Neural progenitor cell (in vitro differentiated cells): Measurements from ENCODE around the gene IFI27L1. TPM values are rescaled to one million over a fixed set of nuclear protein-coding genes. Genes with fewer than 3 reads are reported as not detected.

Source experiments
- DNase-seq: peaks from one replicate; pipeline ENCODE4 v3.0.0-alpha.2; 2016; ENCODE audit warnings: low spot score
- H2AFZ ChIP-seq: fragments of 200-600 bp; sonication (generic); replicated peaks from 2 replicates; pipeline ENCODE4 v1.6.1; 2016; ENCODE audit warnings: antibody characterized with exemption
- H3F3A ChIP-seq: fragments of 200-600 bp; sonication (generic); 2 replicates; pipeline ENCODE4 v1.6.1; 2016; ENCODE audit warnings: antibody characterized with exemption, low read depth
- H3K27ac ChIP-seq: fragments of 200-600 bp; sonication (generic); 2 replicates; pipeline ENCODE4 v1.5.1; 2016; ENCODE audit warnings: mild to moderate bottlenecking
- H3K27me3 ChIP-seq: fragments of 200-600 bp; sonication (generic); 2 replicates; pipeline ENCODE4 v1.6.1; 2016; ENCODE audit warnings: mild to moderate bottlenecking, moderate library complexity
- H3K36me3 ChIP-seq: fragments of 200-600 bp; sonication (generic); 2 replicates; pipeline ENCODE4 v1.5.1; 2016
- H3K4me1 ChIP-seq: fragments of 200-600 bp; sonication (generic); 2 replicates; pipeline ENCODE4 v1.6.1; 2016; ENCODE audit warnings: mixed run types
- H3K4me2 ChIP-seq: fragments of 200-600 bp; sonication (generic); 2 replicates; pipeline ENCODE4 v1.6.1; 2016
- H3K4me3 ChIP-seq: fragments of 200-600 bp; sonication (generic); 2 replicates; pipeline ENCODE4 v1.5.1; 2016
- H3K79me2 ChIP-seq: fragments of 200-600 bp; sonication (generic); 2 replicates; pipeline ENCODE4 v1.6.1; 2016; ENCODE audit warnings: low read depth
- H3K9ac ChIP-seq: fragments of 200-600 bp; sonication (generic); 2 replicates; pipeline ENCODE4 v1.6.1; 2016
- H3K9me3 ChIP-seq: fragments of 200-600 bp; sonication (generic); 2 replicates; pipeline ENCODE4 v1.5.1; 2016; ENCODE audit warnings: low read depth
- H4K20me1 ChIP-seq: fragments of 200-600 bp; sonication (generic); 2 replicates; pipeline ENCODE4 v1.6.1; 2016; ENCODE audit warnings: low read depth
- H3K27ac Mint-ChIP-seq: 3 replicates; pipeline ENCODE4 v1.8.0; 2021; ENCODE audit warnings: mixed read lengths
- H3K27me3 Mint-ChIP-seq: 2 replicates; pipeline ENCODE4 v1.8.0; 2022; ENCODE audit warnings: low read depth, mild to moderate bottlenecking, inconsistent platforms, moderate library complexity, mixed read lengths; ENCODE audit not compliant: insufficient read depth
- H3K36me3 Mint-ChIP-seq: 3 replicates; pipeline ENCODE4 v1.8.0; 2021; ENCODE audit warnings: mixed read lengths
- H3K4me1 Mint-ChIP-seq: 3 replicates; pipeline ENCODE4 v1.8.0; 2021; ENCODE audit warnings: mixed read lengths
- H3K4me3 Mint-ChIP-seq: 3 replicates; pipeline ENCODE4 v1.8.0; 2021; ENCODE audit warnings: mild to moderate bottlenecking, moderate library complexity, mixed read lengths
- H3K9me3 Mint-ChIP-seq: 3 replicates; pipeline ENCODE4 v1.8.0; 2020; ENCODE audit warnings: mixed read lengths
- EZH2 ChIP-seq: fragments of 200-600 bp; sonication (generic); IDR thresholded peaks from 2 replicates; pipeline ENCODE4 v1.6.1; 2017; ENCODE audit warnings: antibody characterized with exemption, mild to moderate bottlenecking, moderate library complexity
- EZH2phosphoT487 ChIP-seq: fragments of 200-600 bp; sonication (generic); IDR thresholded peaks from 2 replicates; pipeline ENCODE4 v1.6.1; 2017; ENCODE audit warnings: antibody characterized with exemption
- total RNA-seq: library from RNA; depleted of rRNA; stranded (reverse); fragments of >200 nt; gene quantifications from 2 replicates; pipeline ENCODE4 v1.2.3, GENCODE V29; 2015; ENCODE audit warnings: low replicate concordance
- TF ChIP-seq, protein P1 (sequence below): fragments of 200-600 bp; sonication (generic); IDR thresholded peaks from 2 replicates; pipeline ENCODE4 v1.5.1; 2017; ENCODE audit warnings: antibody characterized with exemption, mild to moderate bottlenecking

IFI27L1 gene
- total RNA-seq, 1 donor from 2014 or later: 10.8 TPM

DNA sequence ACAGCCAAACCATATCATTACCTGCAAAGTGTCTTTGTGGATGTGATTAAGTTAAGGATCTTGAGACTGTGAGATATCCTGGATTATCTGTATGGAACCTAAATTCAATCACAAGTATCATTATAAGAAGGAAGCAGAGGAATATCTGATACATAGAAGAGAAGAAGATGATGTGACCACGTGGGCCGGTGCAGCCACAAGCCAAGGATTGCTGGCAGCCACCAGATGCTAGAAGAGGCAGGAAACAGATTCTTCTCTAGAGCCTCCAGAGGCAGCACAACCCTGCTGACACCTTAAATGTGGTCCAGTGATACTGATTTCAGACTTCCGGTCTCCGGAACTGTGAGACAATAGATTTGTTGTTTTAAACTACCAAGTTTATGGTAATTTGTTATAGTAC is 54.4 kb downstream of the IFI27L1 start:
- Histone ChIP-seq H3K9ac (no peak overlapping the region), H3K9me3 (peaks cover 6% of the 10 kb centered on the region), H3F3A (peaks cover under 1% of the 10 kb centered on the region), H3K27me3 (no peaks in the 10 kb centered on the region), H3K4me1 (peaks cover 6% of the 10 kb centered on the region), H3K4me2 (no peak overlapping the region), H3K36me3 (no peaks in the 10 kb centered on the region), H3K27ac (no peak overlapping the region), H3K4me3 (no peak overlapping the region), H4K20me1 (no peaks in the 10 kb centered on the region), H2AFZ (no peak overlapping the region), H3K79me2 (no peaks in the 10 kb centered on the region)
- DNase-seq: no peak
- no peak overlapping the region for H3K4me3 Mint-ChIP-seq
- H3K27me3 Mint-ChIP-seq: peaks cover 8% of the 10 kb centered on the region
- H3K27ac Mint-ChIP-seq: no peak overlapping the region
- H3K9me3 Mint-ChIP-seq: peaks cover 7% of the 10 kb centered on the region
- H3K36me3 Mint-ChIP-seq: no peaks in the 10 kb centered on the region
- TF ChIP-seq EZH2phosphoT487: no peak
- TF ChIP-seq EZH2: no peak
- TF ChIP-seq, protein P1, sequence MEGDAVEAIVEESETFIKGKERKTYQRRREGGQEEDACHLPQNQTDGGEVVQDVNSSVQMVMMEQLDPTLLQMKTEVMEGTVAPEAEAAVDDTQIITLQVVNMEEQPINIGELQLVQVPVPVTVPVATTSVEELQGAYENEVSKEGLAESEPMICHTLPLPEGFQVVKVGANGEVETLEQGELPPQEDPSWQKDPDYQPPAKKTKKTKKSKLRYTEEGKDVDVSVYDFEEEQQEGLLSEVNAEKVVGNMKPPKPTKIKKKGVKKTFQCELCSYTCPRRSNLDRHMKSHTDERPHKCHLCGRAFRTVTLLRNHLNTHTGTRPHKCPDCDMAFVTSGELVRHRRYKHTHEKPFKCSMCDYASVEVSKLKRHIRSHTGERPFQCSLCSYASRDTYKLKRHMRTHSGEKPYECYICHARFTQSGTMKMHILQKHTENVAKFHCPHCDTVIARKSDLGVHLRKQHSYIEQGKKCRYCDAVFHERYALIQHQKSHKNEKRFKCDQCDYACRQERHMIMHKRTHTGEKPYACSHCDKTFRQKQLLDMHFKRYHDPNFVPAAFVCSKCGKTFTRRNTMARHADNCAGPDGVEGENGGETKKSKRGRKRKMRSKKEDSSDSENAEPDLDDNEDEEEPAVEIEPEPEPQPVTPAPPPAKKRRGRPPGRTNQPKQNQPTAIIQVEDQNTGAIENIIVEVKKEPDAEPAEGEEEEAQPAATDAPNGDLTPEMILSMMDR: no peak
- peaks cover 14% of the 10 kb centered on the region for H3K4me1 Mint-ChIP-seq

GRCh38 chr14:94136575-94137331 is 55.6 kb downstream of the IFI27L1 start:
- DNase-seq: peak; percentile 89
- peaks cover 6% of the 10 kb centered on the region for H3K9me3 ChIP-seq
- Mint-ChIP-seq H3K36me3 (no peaks in the 10 kb centered on the region), H3K4me1 (peaks cover 14% of the 10 kb centered on the region), H3K27me3 (peaks cover 8% of the 10 kb centered on the region), H3K9me3 (peaks cover 7% of the 10 kb centered on the region), H3K27ac (no peak overlapping the region), H3K4me3 (no peak overlapping the region)
- H3K9ac ChIP-seq: no peak overlapping the region
- H3K4me1 ChIP-seq: peaks cover 6% of the 10 kb centered on the region
- no peak overlapping the region for H3K4me3 ChIP-seq
- H3K79me2 ChIP-seq: no peaks in the 10 kb centered on the region
- H3K27ac ChIP-seq: no peak overlapping the region
- no peak for TF ChIP-seq EZH2
- TF ChIP-seq, protein P1: peak; percentile 88
- H3K4me2 ChIP-seq: no peak overlapping the region
- H3K27me3 ChIP-seq: no peaks in the 10 kb centered on the region
- no peaks in the 10 kb centered on the region for H4K20me1 ChIP-seq
- H3K36me3 ChIP-seq: no peaks in the 10 kb centered on the region
- H2AFZ ChIP-seq: peak overlapping the region; percentile 88
- H3F3A ChIP-seq: no peaks in the 10 kb centered on the region

- H3K4me1 Mint-ChIP-seq: peaks cover 14% of the 10 kb centered on the region
- H3K9ac ChIP-seq: no peak overlapping the region
- peaks cover 3% of the 10 kb centered on the region for H3F3A ChIP-seq
- no peak overlapping the region for H3K4me3 ChIP-seq
- H3K27me3 ChIP-seq: no peaks in the 10 kb centered on the region
- TF ChIP-seq, protein P1: no peak
- TF ChIP-seq EZH2 (no peak), EZH2phosphoT487 (no peak)
- H3K4me2 ChIP-seq: no peak overlapping the region
- peaks cover 10% of the 10 kb centered on the region for H3K27me3 Mint-ChIP-seq
- peaks cover 7% of the 10 kb centered on the region for H3K9me3 Mint-ChIP-seq
- H4K20me1 ChIP-seq: no peaks in the 10 kb centered on the region
- H3K36me3 Mint-ChIP-seq: no peaks in the 10 kb centered on the region
- no peak overlapping the region for H3K27ac Mint-ChIP-seq
- H3K4me3 Mint-ChIP-seq: no peak overlapping the region
- peaks cover 6% of the 10 kb centered on the region for H3K9me3 ChIP-seq
- DNase-seq: no peak
- peak overlapping the region; percentile 26 for H2AFZ ChIP-seq
- H3K4me1 ChIP-seq: peaks cover 6% of the 10 kb centered on the region
- H3K27ac ChIP-seq: no peak overlapping the region
- no peaks in the 10 kb centered on the region for H3K36me3 ChIP-seq
- H3K79me2 ChIP-seq: no peaks in the 10 kb centered on the region
Measured at GRCh38 chr14:94138251-94138650, 57.1 kb downstream of the IFI27L1 start.
